Activated naive CD4-positive, alpha-beta T cell treated with anti-CD3 and anti-CD28 coated beads, Interleukin-2, amount 50 U/mL, for 24 hours (primary cell): ENCODE results near the gene MYH14.
"Not testable (repeated sequence)": the region's sequence is repeated elsewhere in the genome, so short reads cannot be mapped to it uniquely, and the experiment has no call there.

ENCODE experiments used
- H3K27ac Mint-ChIP-seq: one replicate; pipeline ENCODE4 v1.8.0; 2021; ENCODE audit warnings: mild to moderate bottlenecking, mixed read lengths
- H3K27me3 Mint-ChIP-seq: one replicate; pipeline ENCODE4 v1.8.0; 2021; ENCODE audit warnings: mixed read lengths
- H3K36me3 Mint-ChIP-seq: one replicate; pipeline ENCODE4 v1.8.0; 2021; ENCODE audit warnings: mixed read lengths
- H3K4me1 Mint-ChIP-seq: one replicate; pipeline ENCODE4 v1.8.0; 2021; ENCODE audit warnings: mixed read lengths
- H3K4me3 Mint-ChIP-seq: one replicate; pipeline ENCODE4 v1.8.0; 2021; ENCODE audit warnings: mild to moderate bottlenecking, mixed read lengths
- H3K9me3 Mint-ChIP-seq: one replicate; pipeline ENCODE4 v1.8.0; 2021; ENCODE audit warnings: mixed read lengths

Gene MYH14

GRCh38 chr19:50322234-50322633 is 118.8 kb downstream of the MYH14 start:
- peaks cover 9% of the 10 kb centered on the region for H3K4me1 Mint-ChIP-seq
- H3K27me3 Mint-ChIP-seq, result peaks cover 19% of the 10 kb centered on the region
- H3K4me3 Mint-ChIP-seq, result no peak overlapping the region
- no peak overlapping the region for H3K27ac Mint-ChIP-seq
- no peaks in the 10 kb centered on the region for H3K36me3 Mint-ChIP-seq
- no peaks in the 10 kb centered on the region for H3K9me3 Mint-ChIP-seq

- Mint-ChIP-seq H3K4me3 (no peak overlapping the region), H3K27me3 (peaks cover 19% of the 10 kb centered on the region), H3K36me3 (no peaks in the 10 kb centered on the region)
Measured at GRCh38 chr19:50322931-50323781, 119.7 kb downstream of the MYH14 start.

GRCh38 chr19:50323782-50324133 is 120.3 kb downstream of the MYH14 start:
- no peaks in the 10 kb centered on the region for H3K36me3 Mint-ChIP-seq
- H3K27ac Mint-ChIP-seq, result no peak overlapping the region
- H3K4me1 Mint-ChIP-seq, result peaks cover 15% of the 10 kb centered on the region
- H3K4me3 Mint-ChIP-seq, result no peak overlapping the region
- H3K27me3 Mint-ChIP-seq, result peaks cover 19% of the 10 kb centered on the region
- H3K9me3 Mint-ChIP-seq, result no peaks in the 10 kb centered on the region

More at GRCh38 chr19:50322931-50323781, 119.7 kb downstream of the MYH14 start:
- H3K9me3 Mint-ChIP-seq, result no peaks in the 10 kb centered on the region
- peaks cover 15% of the 10 kb centered on the region for H3K4me1 Mint-ChIP-seq
- no peak overlapping the region for H3K27ac Mint-ChIP-seq

- H3K4me1 Mint-ChIP-seq, result peaks cover 17% of the 10 kb centered on the region
- no peak overlapping the region for H3K4me3 Mint-ChIP-seq
- no peaks in the 10 kb centered on the region for H3K9me3 Mint-ChIP-seq
- no peak overlapping the region for H3K27ac Mint-ChIP-seq
- H3K27me3 Mint-ChIP-seq, result peaks cover 19% of the 10 kb centered on the region
- no peaks in the 10 kb centered on the region for H3K36me3 Mint-ChIP-seq
Measured at GRCh38 chr19:50324331-50324730, 120.9 kb downstream of the MYH14 start.

- Mint-ChIP-seq H3K4me3 (no peak overlapping the region), H3K27me3 (peaks cover 28% of the 10 kb centered on the region), H3K36me3 (peaks cover 4% of the 10 kb centered on the region), H3K9me3 (no peaks in the 10 kb centered on the region), H3K4me1 (peaks cover 29% of the 10 kb centered on the region), H3K27ac (no peak overlapping the region)
Measured at GRCh38 chr19:50325310-50326100, 122.1 kb downstream of the MYH14 start.

GRCh38 chr19:50326101-50326664 is 122.8 kb downstream of the MYH14 start:
- peaks cover 4% of the 10 kb centered on the region for H3K36me3 Mint-ChIP-seq
- peaks cover 34% of the 10 kb centered on the region for H3K4me1 Mint-ChIP-seq
- peaks cover 28% of the 10 kb centered on the region for H3K27me3 Mint-ChIP-seq
- peak overlapping the region; percentile 23 for H3K27ac Mint-ChIP-seq
- H3K4me3 Mint-ChIP-seq, result no peak overlapping the region
- no peaks in the 10 kb centered on the region for H3K9me3 Mint-ChIP-seq

GRCh38 chr19:50327013-50327412 is 123.6 kb downstream of the MYH14 start:
- H3K36me3 Mint-ChIP-seq, result peaks cover 4% of the 10 kb centered on the region
- H3K4me1 Mint-ChIP-seq, result peaks cover 42% of the 10 kb centered on the region
- H3K4me3 Mint-ChIP-seq, result peak overlapping the region; percentile 31
- H3K27ac Mint-ChIP-seq, result peak overlapping the region; percentile 16
- H3K27me3 Mint-ChIP-seq, result peaks cover 32% of the 10 kb centered on the region
- H3K9me3 Mint-ChIP-seq, result no peaks in the 10 kb centered on the region

- Mint-ChIP-seq H3K27me3 (peaks cover 33% of the 10 kb centered on the region), H3K4me1 (peaks cover 48% of the 10 kb centered on the region), H3K27ac (no peak overlapping the region), H3K36me3 (peaks cover 4% of the 10 kb centered on the region), H3K9me3 (no peaks in the 10 kb centered on the region), H3K4me3 (peak overlapping the region; percentile 31)
Measured at GRCh38 chr19:50327461-50328223, 124.2 kb downstream of the MYH14 start.

GRCh38 chr19:50328224-50328872 is 124.9 kb downstream of the MYH14 start:
- Mint-ChIP-seq H3K4me3 (no peak overlapping the region), H3K36me3 (peaks cover 4% of the 10 kb centered on the region), H3K27me3 (peaks cover 33% of the 10 kb centered on the region), H3K4me1 (peaks cover 52% of the 10 kb centered on the region), H3K27ac (no peak overlapping the region), H3K9me3 (no peaks in the 10 kb centered on the region)

GRCh38 chr19:50328873-50329145 is 125.4 kb downstream of the MYH14 start:
- Mint-ChIP-seq H3K4me1 (peaks cover 57% of the 10 kb centered on the region), H3K4me3 (no peak overlapping the region), H3K36me3 (peaks cover 4% of the 10 kb centered on the region), H3K9me3 (no peaks in the 10 kb centered on the region), H3K27me3 (peaks cover 33% of the 10 kb centered on the region), H3K27ac (no peak overlapping the region)

- Mint-ChIP-seq H3K36me3 (peaks cover 4% of the 10 kb centered on the region), H3K4me1 (peaks cover 60% of the 10 kb centered on the region), H3K27me3 (peaks cover 33% of the 10 kb centered on the region)
Measured at GRCh38 chr19:50329146-50329925, 125.9 kb downstream of the MYH14 start, which contains the start of gene KCNC3. TSS of gene KCNC3 (minus strand) at chr19:50329377. CDS start at chr19:50329082, 295 bp downstream.

GRCh38 chr19:50329926-50330294 is 126.5 kb downstream of the MYH14 start:
- peaks cover 33% of the 10 kb centered on the region for H3K27me3 Mint-ChIP-seq
- not testable (repeated sequence) for H3K36me3 Mint-ChIP-seq, H3K9me3 Mint-ChIP-seq
- H3K4me1 Mint-ChIP-seq, result peaks cover 60% of the 10 kb centered on the region
- H3K4me3 Mint-ChIP-seq, result peak overlapping the region; percentile 85
- peak overlapping the region; percentile 84 for H3K27ac Mint-ChIP-seq

More at GRCh38 chr19:50329146-50329925, 125.9 kb downstream of the MYH14 start, which contains the start of gene KCNC3:
- H3K9me3 Mint-ChIP-seq, result no peaks in the 10 kb centered on the region
- peak within 1 kb of the TSS; percentile 84 for H3K27ac Mint-ChIP-seq
- H3K4me3 Mint-ChIP-seq, result peak within 1 kb of the TSS; percentile 85

- Mint-ChIP-seq H3K27ac (peak overlapping the region; percentile 53), H3K4me3 (peak overlapping the region; percentile 85), H3K27me3 (peaks cover 37% of the 10 kb centered on the region), H3K36me3 (peaks cover 4% of the 10 kb centered on the region), H3K9me3 (no peaks in the 10 kb centered on the region), H3K4me1 (peaks cover 64% of the 10 kb centered on the region)
Measured at GRCh38 chr19:50330365-50331078, 127.1 kb downstream of the MYH14 start.
